Upper lobe of left lung (tissue), 6 donors: ENCODE measurements around the gene DTNB. TPM values are rescaled to one million over a fixed set of nuclear protein-coding genes. Genes with fewer than 3 reads are reported as not detected.

Experiments
- ATAC-seq, 2 donors: fragments of 200-7000 bp; cut with Tn5 transposase; one replicate each; pipeline ENCODE4 v1.9.1; 2022; ENCODE audit warnings: mild to moderate bottlenecking in 2 of 2, moderate library complexity in 2 of 2; ENCODE audit not compliant: low FRiP score in 2 of 2
- DNase-seq, 2 donors: peaks; one replicate each; pipeline ENCODE4 v3.0.0-alpha.2; 2019 to 2020
- H3K27ac ChIP-seq, 4 donors: fragments of 200-600 bp; sonication (generic); one replicate each; pipeline ENCODE4 v1.5.1; 2016 to 2019
- H3K27me3 ChIP-seq, 4 donors: fragments of 200-600 bp; sonication (generic); one replicate each; pipeline ENCODE4 v1.5.1; 2017 to 2019
- H3K36me3 ChIP-seq, 4 donors: fragments of 200-600 bp; sonication (generic); one replicate each; pipeline ENCODE4 v1.5.1; 2016 to 2019
- H3K4me1 ChIP-seq, 4 donors: fragments of 200-600 bp; sonication (generic); one replicate each; pipeline ENCODE4 v1.5.1; 2018 to 2019
- H3K4me3 ChIP-seq, 4 donors: fragments of 200-600 bp; sonication (generic); one replicate each; pipeline ENCODE4 v1.5.1; 2017 to 2019; ENCODE audit warnings: mild to moderate bottlenecking in 2 of 4, moderate library complexity in 1 of 4
- H3K9me3 ChIP-seq, 4 donors: fragments of 200-600 bp; sonication (generic); one replicate each; pipeline ENCODE4 v1.5.1; 2018 to 2019
- EP300 ChIP-seq, 4 donors: sonication (generic); formaldehyde crosslinking; IDR thresholded peaks; one replicate each; pipeline ENCODE4 v1.5.1; 2017; ENCODE audit warnings: antibody characterized with exemption in 4 of 4, control low read depth in 2 of 4
- POLR2A ChIP-seq, 4 donors: fragments of 450-650 bp; IDR thresholded peaks; one replicate each; pipeline ENCODE4 v1.5.1; 2016 to 2017; ENCODE audit warnings: antibody characterized with exemption in 4 of 4, mild to moderate bottlenecking in 2 of 4
- POLR2AphosphoS5 ChIP-seq, 2 donors: sonication (generic); formaldehyde crosslinking; IDR thresholded peaks; one replicate each; pipeline ENCODE4 v1.5.1; 2017; ENCODE audit warnings: antibody characterized with exemption in 2 of 2
- WGBS, 2 donors: methylation state at CpG; one replicate each; pipeline ENCODE4 v1.1.5; 2017 to 2018; 5-methylcytosine and 5-hydroxymethylcytosine counted together
- total RNA-seq, 6 donors: library from RNA; depleted of rRNA in 4 of 6; stranded (reverse); fragments of >200 nt in 4 of 6; gene quantifications; one replicate each; pipeline versions ENCODE4 v1.1.0 to v1.2.1, GENCODE V29; 2016 to 2021
- TF ChIP-seq, protein P1 (sequence below), 6 experiments: fragments of 450-650 bp in 4 of 6; fragments of 200-600 bp in 2 of 6; sonication (generic) in 2 of 6; IDR thresholded peaks; one replicate each; pipeline ENCODE4 v1.5.1; 2016 to 2019; ENCODE audit warnings: antibody characterized with exemption in 6 of 6
- donor health status: DM: no; HTN: no; CAD: no; lungs with moderate emphysema.
- donor health status: DM: no; HTN: yes; CAD: no; lungs with severe emphysema.

Gene DTNB
- total RNA-seq, 6 donors from 2014 or later: 19.3 to 59.7 (median 25.6) TPM

DNA sequence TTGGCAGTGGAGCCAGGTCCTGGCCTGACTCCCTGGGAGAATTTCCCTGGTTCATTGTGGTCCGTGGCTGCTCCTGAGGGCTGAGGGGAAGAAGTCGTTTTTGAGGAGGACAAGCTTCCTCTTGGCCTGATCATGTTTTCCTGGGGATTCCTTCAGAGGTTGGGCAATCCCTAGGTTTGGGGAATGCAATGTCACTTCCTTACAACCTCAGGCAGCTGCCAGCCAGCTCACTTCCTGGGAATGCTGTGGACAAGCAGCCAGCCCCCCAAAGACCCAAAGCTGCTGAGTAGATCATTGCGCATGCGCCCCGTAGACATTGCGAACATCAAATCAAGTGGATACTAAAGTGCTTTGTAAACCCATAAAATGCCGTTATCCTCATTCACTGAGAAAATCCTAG is 324.0 kb downstream of the DTNB start:
- Histone ChIP-seq H3K27ac (no peak overlapping the region), H3K9me3 (no peaks in the 10 kb centered on the region), H3K4me3 (no peak overlapping the region), H3K27me3 (no peaks in the 10 kb centered on the region), H3K4me1 (peaks cover 0 to 4% (median 0%) of the 10 kb centered on the region in 4 donors), H3K36me3 (no peaks in the 10 kb centered on the region)
- DNase-seq (no peak), ATAC-seq (no peak)
- 62 to 97% methylated on average over 5 to 7 of the region's 7 CpGs for WGBS, 2 donors
- TF ChIP-seq POLR2AphosphoS5 (IDR thresholded peaks at IDR 0.05) (no peak), EP300 (IDR thresholded peaks at IDR 0.05) (no peak)
- TF ChIP-seq, protein P1, sequence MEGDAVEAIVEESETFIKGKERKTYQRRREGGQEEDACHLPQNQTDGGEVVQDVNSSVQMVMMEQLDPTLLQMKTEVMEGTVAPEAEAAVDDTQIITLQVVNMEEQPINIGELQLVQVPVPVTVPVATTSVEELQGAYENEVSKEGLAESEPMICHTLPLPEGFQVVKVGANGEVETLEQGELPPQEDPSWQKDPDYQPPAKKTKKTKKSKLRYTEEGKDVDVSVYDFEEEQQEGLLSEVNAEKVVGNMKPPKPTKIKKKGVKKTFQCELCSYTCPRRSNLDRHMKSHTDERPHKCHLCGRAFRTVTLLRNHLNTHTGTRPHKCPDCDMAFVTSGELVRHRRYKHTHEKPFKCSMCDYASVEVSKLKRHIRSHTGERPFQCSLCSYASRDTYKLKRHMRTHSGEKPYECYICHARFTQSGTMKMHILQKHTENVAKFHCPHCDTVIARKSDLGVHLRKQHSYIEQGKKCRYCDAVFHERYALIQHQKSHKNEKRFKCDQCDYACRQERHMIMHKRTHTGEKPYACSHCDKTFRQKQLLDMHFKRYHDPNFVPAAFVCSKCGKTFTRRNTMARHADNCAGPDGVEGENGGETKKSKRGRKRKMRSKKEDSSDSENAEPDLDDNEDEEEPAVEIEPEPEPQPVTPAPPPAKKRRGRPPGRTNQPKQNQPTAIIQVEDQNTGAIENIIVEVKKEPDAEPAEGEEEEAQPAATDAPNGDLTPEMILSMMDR (IDR thresholded peaks at IDR 0.05): no peak

- 29 to 53% methylated on average over 2 of the region's 2 CpGs for WGBS, 2 donors
- peaks cover under 1 to 5% (median 2%) of the 10 kb centered on the region in 4 donors for H3K4me1 ChIP-seq
- TF ChIP-seq, protein P1 (IDR thresholded peaks at IDR 0.05): no peak
- no peaks in the 10 kb centered on the region for H3K27me3 ChIP-seq
- no peak overlapping the region for H3K4me3 ChIP-seq
- H3K36me3 ChIP-seq: no peaks in the 10 kb centered on the region
- no peak for DNase-seq
- no peak for ATAC-seq
- H3K9me3 ChIP-seq: no peaks in the 10 kb centered on the region
- H3K27ac ChIP-seq: no peak overlapping the region
Measured at GRCh38 chr2:25347846-25348245, 325.5 kb downstream of the DTNB start.

- peaks cover 5 to 8% (median 6%) of the 10 kb centered on the region in 4 donors for H3K4me1 ChIP-seq
- WGBS, 2 donors: 72 to 81% methylated on average over 7 of the region's 7 CpGs
- DNase-seq (no peak), ATAC-seq (no peak)
- TF ChIP-seq EP300 (IDR thresholded peaks at IDR 0.05) (no peak), POLR2AphosphoS5 (IDR thresholded peaks at IDR 0.05) (no peak), POLR2A (IDR thresholded peaks at IDR 0.05) (no peak)
- TF ChIP-seq, protein P1 (IDR thresholded peaks at IDR 0.05): no peak
- H3K4me3 ChIP-seq: no peak overlapping the region
- no peak overlapping the region for H3K27ac ChIP-seq
- no peaks in the 10 kb centered on the region for H3K36me3 ChIP-seq
- no peaks in the 10 kb centered on the region for H3K9me3 ChIP-seq
- H3K27me3 ChIP-seq: no peaks in the 10 kb centered on the region
Measured at GRCh38 chr2:25347205-25347815, 326.1 kb downstream of the DTNB start.

- H3K4me3 ChIP-seq: no peak overlapping the region
- no peaks in the 10 kb centered on the region for H3K27me3 ChIP-seq
- WGBS, 2 donors: 90 to 93% methylated on average over 21 of the region's 21 CpGs
- TF ChIP-seq, protein P1 (IDR thresholded peaks at IDR 0.05): no peak
- TF ChIP-seq POLR2AphosphoS5 (IDR thresholded peaks at IDR 0.05): no peak
- TF ChIP-seq POLR2A (IDR thresholded peaks at IDR 0.05): no peak
- no peak for TF ChIP-seq EP300 (IDR thresholded peaks at IDR 0.05)
- no peaks in the 10 kb centered on the region for H3K36me3 ChIP-seq
- no peak overlapping the region for H3K27ac ChIP-seq
- no peak for DNase-seq
- ATAC-seq: no peak
- H3K9me3 ChIP-seq: no peaks in the 10 kb centered on the region
- H3K4me1 ChIP-seq: peaks cover 17 to 30% (median 23%) of the 10 kb centered on the region in 4 donors
Measured at GRCh38 chr2:25343187-25343825, 330.1 kb downstream of the DTNB start.
